ENCODE results near the gene SLC39A1. TPM values are rescaled to one million over a fixed set of nuclear protein-coding genes. Genes with fewer than 3 reads are reported as not detected.

SLC39A1 gene
- total and polyA plus RNA-seq, 2 of the 4 experiments (the other 2 are of a cell fraction) = 89.1 to 97.7 TPM

DNA sequence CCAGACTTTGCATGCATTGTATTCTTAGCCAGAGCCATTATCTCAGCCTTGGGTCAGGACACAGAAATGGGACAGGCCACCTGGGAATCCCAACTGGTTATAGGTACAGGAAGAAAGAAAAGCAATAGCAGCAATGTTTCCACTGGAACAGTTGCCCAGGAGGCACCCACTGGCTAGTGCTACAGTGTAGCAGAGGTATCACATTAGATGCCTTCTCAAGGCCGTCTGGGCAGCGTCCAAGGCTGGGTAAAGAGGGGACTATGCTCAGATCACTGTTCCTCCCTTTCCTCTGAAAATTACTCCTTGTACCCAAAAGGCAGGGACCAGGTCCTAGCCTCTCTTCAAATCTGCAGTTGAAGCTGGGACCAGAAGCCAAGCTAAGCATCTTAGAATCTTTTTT lies 7.0 kb upstream of the SLC39A1 start:
- Histone ChIP-seq H2BK20ac (ENCODE audit: low read depth, low read length) (no peak overlapping the region), H4K5ac (ENCODE audit: low read depth, low read length) (no peak overlapping the region), H2BK120ac (ENCODE audit: low read depth, low read length) (no peak overlapping the region), H3K9ac (ENCODE audit: low read depth, low read length) (no peak overlapping the region), H2AK9ac (replicated peaks; ENCODE audit: low read depth, low read length, poor library complexity) (no peak overlapping the region), H3K9me1 (ENCODE audit: insufficient read depth, low read length) (peaks cover 11% of the 10 kb centered on the region), H3K36me3 (ENCODE audit: control insufficient read depth, insufficient read depth, low read length) (peaks cover 17% of the 10 kb centered on the region), H2BK5ac (ENCODE audit: low read depth, low read length, poor library complexity, severe bottlenecking) (no peak overlapping the region), H4K20me1 (ENCODE audit: insufficient read depth, low read length) (no peaks in the 10 kb centered on the region), H3K4me2 (ENCODE audit: low read depth, low read length) (no peak overlapping the region), H4K8ac (ENCODE audit: low read depth in 2 of 2, low read length in 2 of 2) (no peak overlapping the region), H3K4ac (ENCODE audit: low read depth, low read length) (no peak overlapping the region), H2AK5ac (ENCODE audit: low read depth, low read length) (no peak overlapping the region), H2BK15ac (ENCODE audit: low read depth, low read length) (no peak overlapping the region), H4K91ac (ENCODE audit: insufficient read depth, low read depth, low read length) (no peak overlapping the region), H3K56ac (ENCODE audit: extremely low read depth, insufficient read depth, low read length) (no peak overlapping the region), H3K4me1 (ENCODE audit: control insufficient read depth, insufficient read depth, low read length) (no peaks in the 10 kb centered on the region), H2AFZ (replicated peaks; ENCODE audit: low read length, poor library complexity) (no peak overlapping the region), H3K27me3 (ENCODE audit: control insufficient read depth, insufficient read depth, low read length) (no peaks in the 10 kb centered on the region), H3K4me3 (ENCODE audit: insufficient read depth, low read depth, low read length) (no peak overlapping the region), H3K23ac (ENCODE audit: low read depth, low read length) (no peak overlapping the region), H3K79me1 (ENCODE audit: low read depth in 1 of 2, low read length in 2 of 2) (peaks cover 5 to 35% of the 10 kb centered on the region in 2 experiments; a peak in 3 of 4 replicates), H3K9me3 (ENCODE audit: control insufficient read depth, insufficient read depth, low read length) (no peaks in the 10 kb centered on the region), H3K27ac (ENCODE audit: insufficient read depth, low read length) (no peak overlapping the region), H3K14ac (replicated peaks; ENCODE audit: low read depth, low read length) (no peak overlapping the region), H3K18ac (ENCODE audit: low read depth, low read length) (no peak overlapping the region)
- dilution Hi-C loops (cut with HindIII; ENCODE audit: low sequenced_read_pairs, unreplicated experiment) (no loop called here), in situ Hi-C loops (cut with MboI; ENCODE audit: low sequenced_read_pairs) (loop anchor here (10.0 to 25.0 kb wide), 2 partner anchors 296 to 433 kb away; partner anchors contain the start of genes ILF2, NPR1, S100A3 and S100A4), intact Hi-C loops (cut with micrococcal nuclease) (no loop called here)
- ChIA-PET POLR2A (ENCODE audit: unreplicated experiment) (no interaction called here), CTCF (no interaction called here)
- no TSS peak for BruUV-seq (replicated peaks)
- TF ChIP-seq MXI1 (IDR thresholded peaks at IDR 0.05; ENCODE audit: borderline replicate concordance, low read depth, low read length) = no peak
- ATAC-seq (ENCODE audit: low read depth) (no peak), DNase-seq (no peak)
- WGBS, 2 experiments (ENCODE audit: extremely low coverage in 2 of 2, insufficient read length in 1 of 2) = no CpG with 5 or more reads among the region's 2 CpGs
